ENCODE measurements around the gene ZNF787.
"Not testable (repeated sequence)": the region's sequence is repeated elsewhere in the genome, so short reads cannot be mapped to it uniquely, and the experiment has no call there.

ZNF787 gene

DNA sequence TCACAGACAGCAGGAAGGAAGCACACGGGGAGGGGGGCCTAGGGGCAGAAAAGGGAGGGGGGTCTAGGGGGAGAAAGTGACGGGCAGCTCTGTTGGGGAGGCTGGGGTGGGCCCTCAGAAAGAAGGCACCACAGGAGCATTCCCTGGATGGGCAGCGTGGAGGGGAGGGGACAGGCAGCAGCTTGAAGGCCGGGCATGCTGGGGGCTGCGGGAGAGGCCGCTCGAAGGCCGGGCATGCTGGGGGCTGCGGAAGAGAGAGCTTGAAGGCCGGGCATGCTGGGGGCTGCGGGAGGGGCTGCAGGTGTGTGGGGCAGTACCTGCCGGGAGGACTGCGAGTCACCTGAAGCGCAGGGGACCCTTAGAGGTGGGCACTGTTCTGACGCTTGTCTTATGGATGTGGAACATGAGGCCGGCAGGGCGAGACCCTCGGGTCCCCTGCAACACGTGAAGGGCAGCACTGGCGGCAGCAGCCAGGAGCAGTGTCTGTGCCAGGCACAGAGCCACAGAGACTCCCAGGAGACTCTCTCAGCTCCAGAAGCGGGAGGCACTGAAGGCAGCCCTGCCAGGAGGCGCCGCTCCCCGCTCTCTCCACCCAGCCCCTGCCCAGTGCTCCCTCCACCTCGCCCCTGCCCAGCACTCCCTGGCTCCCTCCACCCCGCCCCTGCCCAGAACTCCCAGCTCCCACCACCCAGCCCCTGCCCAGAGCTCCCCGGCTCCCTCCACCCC lies 13.3 kb downstream of the ZNF787 start:
- in situ Hi-C loops (cut with MboI; ENCODE audit: low sequenced_read_pairs): no loop called here

DNA sequence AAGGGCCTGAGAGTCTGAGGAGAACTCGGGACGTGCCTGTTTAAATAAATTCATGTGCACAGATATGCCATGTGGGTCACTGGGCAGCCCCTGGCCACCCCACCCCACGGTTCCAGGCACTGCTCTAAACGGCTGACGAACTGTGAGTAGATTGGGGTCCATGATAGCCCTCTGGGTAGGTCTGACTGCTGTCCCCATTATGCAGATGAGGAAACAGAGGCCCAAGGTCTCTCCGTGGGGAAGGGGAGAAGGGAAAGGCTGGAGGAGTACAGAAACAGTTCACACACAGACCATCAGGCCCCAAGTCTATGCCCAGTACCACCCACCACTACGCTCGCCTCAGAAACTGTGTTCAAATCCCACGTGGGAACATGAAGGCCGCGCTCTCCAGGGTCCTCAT lies 14.1 kb downstream of the ZNF787 start:
- in situ Hi-C loops (cut with MboI; ENCODE audit: low sequenced_read_pairs): no loop called here

DNA sequence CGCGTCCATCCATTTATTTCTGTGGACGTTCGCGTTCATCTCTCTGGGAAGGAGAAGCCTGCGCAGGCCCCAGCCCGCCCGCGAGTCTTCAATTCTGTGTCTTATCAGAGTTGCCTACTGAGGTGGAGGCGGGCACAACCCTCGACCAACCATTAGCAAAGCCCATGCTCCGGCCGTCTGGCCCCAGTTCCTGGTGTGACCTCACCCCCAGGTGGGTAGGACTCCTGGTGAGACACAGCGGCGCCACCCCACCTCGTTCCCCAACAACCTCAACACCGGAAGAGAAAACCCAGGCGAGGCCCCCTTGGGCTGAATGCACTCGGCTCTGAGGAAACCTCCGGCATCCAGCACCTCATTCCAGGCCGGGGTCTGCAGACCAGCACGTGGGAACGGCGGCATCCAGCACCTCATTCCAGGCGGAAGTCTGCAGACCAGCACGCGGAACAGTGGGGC lies 14.7 kb downstream of the ZNF787 start:
- in situ Hi-C loops (cut with MboI; ENCODE audit: low sequenced_read_pairs): no loop called here

DNA sequence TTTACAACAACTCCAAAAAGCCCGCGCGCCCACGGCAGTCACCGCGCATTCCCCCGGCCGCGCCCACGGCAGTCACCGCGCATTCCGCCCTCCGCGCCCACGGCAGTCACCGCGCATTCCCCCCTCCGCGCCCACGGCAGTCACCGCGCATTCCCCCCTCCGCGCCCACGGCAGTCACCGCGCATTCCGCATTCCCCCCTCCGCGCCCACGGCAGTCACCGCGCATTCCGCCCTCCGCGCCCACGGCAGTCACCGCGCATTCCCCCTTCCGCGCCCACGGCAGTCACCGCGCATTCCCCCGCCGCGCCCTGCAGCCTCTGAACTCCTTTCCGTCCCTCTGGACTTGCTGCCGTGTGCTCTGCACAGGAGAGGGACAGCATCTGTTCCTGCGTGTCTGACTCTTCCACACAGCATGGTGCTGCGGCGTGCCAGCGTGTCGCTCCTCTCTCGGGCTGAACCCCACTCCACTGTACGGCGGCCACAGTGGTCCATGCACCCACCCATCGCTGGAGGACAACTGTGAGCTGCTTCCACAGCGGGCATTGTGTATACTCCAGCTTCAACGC lies 15.2 kb downstream of the ZNF787 start:
- in situ Hi-C loops (cut with MboI; ENCODE audit: low sequenced_read_pairs): not testable (repeated sequence)

DNA sequence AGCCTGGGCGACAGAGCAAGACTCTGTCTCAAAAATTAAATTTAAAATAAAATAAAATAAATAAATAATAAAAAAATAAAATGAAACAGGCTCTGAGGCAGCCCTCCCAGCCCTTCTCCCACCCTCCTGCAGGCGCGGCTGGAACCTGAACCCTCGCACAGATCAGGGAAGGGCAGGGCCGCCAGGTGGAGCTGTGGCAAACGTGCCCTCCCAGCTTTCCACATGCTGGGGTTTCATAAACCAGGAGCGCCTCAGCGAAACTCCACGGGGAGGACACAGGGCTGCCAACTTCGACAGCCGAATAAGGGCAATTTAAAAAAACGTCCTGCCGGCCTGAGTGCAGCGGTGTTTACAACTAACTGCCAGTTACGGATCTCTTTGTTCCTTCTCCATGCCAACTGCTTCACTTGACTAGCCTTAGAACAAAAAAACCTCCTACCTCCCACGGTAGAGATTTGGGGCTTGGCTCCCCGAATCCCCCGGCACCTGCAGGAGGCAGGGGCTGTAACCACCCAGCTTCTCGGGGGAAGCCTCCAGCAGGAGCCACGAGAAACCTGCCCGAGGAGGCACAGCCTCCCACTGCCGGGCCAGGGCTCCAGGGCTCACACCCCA lies 15.9 kb downstream of the ZNF787 start:
- in situ Hi-C loops (cut with MboI; ENCODE audit: low sequenced_read_pairs): no loop called here

DNA sequence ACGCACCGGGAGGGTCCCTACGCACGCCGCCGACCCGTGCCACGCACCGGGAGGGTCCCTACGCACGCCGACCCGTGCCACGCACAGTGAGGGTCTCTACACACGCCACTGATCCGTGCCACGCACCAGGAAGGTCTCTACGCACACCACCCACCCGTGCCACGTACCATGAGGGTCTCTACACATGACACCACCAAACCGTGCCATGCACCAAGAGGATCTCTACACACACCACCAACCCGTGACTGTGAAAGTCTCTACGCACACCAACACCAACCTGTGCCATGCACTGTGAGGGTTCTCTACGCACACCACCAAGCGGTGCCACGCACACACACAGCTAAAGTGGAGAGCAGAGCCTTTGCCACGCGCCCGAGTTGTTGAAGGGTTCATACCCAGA lies 16.7 kb downstream of the ZNF787 start:
- in situ Hi-C loops (cut with MboI; ENCODE audit: low sequenced_read_pairs): no loop called here

DNA sequence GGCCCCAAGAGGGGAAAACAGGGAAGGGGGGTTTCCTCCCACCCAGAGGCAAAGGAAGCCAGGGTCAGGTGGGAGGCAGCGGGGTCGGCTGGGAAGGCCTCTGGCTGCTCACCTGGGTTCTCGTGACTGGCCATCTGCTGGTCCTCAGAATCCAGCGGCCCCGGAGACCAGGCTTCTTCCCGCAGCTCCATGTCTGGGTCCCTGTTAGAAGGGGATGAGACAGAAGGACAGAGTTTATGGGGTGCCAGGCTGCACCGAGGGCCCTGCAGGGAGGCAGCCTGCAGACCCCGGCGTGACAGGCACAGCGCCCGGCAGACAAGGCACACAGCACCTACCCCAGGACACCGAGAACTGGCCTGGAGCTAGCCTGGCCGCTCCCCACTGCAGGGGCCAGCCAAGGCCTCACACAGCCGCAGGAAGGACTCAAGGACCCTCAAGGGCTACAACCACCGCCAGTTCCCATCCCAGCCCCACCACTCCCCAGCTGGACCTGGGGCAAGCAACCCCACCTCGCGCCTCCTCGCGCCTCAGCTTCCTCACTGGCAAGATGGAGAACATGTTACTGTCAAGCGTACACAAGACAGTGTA lies 18.0 kb downstream of the ZNF787 start:
- in situ Hi-C loops (cut with MboI; ENCODE audit: low sequenced_read_pairs): no loop called here

DNA sequence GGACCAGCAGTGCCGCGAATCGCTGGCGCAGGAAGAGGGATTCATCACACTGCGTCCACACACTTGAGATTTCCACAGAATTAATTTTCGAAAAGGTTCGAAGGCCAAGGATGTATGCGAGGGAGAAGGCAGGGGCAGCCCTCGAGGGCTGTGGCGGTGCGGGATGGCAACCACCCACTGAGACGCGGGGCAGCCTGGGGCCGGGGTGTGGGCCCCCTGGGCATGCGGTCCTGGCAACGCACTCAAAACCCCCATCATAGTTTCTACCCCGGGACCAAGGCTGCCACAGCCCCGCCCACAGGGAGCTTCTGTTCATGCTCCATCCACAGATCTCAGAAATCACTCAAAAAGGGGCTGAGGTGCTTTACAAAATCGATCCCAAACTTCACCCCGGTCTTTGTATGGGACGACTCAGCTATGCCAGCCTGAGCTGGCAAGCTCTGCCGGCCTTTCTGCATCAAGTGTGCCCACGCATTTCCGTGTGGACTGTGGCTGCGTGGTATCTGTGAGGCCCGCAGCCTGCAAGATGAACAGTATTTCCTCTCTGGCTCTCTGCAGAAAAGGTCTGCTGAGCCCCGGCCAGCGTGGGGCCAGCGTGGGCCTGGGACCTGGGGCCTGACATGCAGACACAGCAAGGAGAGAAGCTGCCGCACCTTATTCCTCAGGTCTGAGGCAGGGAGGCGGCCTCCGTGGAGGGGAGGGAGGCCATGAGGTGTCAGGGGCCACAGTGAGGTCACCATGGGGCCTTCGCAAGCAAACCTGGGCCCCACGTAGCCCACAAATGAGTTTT lies 19.2 kb downstream of the ZNF787 start:
- in situ Hi-C loops (cut with MboI; ENCODE audit: low sequenced_read_pairs): no loop called here

DNA sequence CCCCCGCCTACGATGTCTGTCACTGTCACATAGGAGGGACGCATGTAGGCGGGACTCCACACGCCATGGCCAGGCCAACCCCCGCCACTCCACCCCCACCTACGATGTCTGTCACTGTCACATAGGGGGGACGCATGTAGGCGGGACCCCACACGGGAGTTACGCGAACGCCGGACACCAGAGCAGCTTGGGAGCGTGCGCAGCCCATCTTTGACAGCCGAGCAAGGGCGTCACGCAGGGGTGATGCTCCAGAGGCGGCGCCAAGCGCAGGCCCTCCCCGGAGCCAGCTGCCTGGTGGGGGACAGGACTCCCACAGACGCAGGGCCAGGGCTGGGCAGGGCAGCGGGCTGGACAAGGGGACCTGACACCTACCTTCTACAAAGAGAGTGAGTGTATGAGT lies 20.0 kb downstream of the ZNF787 start:
- in situ Hi-C loops (cut with MboI; ENCODE audit: low sequenced_read_pairs): no loop called here

DNA sequence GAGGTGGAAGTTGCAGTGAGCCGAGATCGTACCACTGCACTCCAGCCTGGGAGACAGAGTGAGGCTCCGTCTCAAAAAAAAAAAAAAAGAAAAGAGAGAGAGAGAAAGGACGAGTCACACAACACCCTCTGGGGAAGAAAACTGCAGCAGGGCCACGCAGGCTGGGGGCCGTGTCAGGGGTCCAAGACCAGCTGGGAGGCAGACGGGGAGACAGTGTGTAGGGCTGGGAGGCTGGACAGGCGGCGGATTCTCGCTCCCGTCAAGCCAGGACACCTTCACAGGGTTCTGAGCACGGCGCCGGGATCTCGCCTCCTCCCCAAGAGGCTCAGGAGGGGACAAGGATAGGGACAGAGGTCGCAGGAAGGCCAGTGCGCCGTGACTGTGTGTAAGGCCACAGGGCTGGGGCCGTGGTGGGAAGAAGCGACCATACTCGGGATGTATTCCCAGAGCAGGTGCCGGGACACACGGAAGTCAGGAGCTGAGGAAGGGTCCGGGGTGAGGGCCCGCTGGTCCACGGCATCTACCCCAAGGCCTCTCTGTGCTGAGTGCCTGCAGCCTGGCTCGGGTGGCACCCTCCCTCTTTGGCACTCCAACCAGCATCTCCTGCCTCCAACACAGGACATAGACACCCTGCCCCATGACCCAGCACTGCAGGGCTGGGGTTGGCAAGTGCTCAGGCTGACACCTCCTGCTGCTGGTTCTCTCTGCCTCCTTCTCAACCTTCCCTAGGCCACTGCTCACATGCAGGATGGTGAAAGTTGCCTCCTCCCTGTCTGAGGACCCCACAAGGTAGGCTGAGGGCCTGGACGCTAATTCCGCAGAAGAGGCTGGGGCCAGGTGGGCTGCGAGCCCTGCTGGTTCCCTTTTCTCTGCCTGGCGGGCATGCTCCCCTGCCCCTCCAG lies 21.2 kb downstream of the ZNF787 start:
- in situ Hi-C loops (cut with MboI; ENCODE audit: low sequenced_read_pairs): no loop called here

DNA sequence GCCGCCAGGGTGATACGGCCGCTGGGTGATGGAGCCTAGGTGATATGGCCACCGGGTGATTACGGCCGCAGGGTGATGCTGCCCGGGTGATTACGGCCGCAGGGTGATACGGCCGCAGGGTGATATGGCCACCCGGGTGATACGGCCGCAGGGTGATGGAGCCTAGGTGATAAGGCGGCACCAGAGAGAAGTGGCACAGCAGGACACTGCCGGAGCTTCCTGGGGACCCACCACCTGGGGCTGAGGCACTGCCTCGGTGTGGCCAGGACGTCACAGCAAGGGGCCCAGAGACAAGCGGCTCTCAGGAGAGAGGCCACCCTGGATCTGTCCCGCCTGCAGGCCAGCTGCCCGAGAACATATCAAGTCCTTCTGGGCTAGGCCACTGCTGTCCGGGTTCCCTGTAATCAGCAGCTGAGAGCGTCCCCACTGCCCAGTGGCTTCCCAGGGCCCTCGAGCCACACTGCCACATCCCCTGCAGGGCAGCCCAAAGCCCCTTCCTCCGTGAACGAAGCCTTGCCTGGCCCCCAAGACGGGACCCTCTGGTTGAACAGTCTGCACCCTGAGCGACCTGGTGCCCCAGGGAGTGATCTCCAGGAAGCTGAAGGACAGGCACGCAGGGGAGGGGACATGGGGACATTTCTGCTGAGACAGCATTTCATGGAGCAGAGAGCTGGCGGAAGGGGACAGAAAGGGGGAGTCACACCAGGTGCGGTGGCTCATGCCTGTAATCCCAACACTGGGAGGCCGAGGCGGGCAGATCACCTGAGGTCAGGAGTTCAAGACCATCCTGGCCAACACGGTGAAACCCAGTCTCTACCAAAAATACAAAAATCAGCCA lies 22.1 kb downstream of the ZNF787 start:
- in situ Hi-C loops (cut with MboI; ENCODE audit: low sequenced_read_pairs): no loop called here

DNA sequence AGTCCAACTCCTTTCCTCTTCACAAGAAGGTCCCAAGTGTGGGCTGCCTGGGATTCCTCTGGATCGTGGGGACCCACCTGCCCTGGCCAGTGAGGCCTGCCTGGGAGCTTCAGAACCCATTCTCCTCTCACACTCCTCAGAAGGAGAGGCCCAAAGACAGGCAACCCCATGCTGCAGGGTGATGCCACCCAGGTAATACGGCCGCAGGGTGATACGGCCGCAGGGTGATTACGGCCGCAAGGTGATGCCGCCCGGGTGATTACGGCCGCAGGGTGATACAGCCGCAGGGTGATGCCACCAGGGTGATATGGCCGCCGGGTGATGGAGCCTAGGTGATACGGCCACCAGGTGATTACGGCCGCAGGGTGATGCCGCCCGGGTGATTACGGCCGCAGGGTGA lies 22.9 kb downstream of the ZNF787 start:
- in situ Hi-C loops (cut with MboI; ENCODE audit: low sequenced_read_pairs): not testable (repeated sequence)

DNA sequence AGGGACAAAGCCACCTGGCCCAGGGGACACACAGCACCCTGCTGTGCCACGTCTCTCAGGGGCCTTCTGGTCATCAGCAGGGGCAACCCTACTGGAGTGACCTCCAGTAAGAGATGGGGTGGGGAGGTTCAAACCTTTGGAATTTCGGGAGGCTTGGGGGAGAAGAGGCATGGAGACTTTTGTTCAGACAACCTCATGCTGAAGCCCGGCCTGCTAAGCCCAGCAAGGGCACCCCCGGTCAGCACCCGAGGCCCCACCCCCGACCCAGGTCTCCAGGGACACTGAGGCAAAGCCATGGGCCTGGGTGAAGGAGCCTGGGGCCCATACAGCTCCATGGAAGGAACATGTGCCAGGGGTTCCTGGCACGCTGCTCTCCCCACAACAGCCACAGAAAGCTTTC lies 23.3 kb downstream of the ZNF787 start:
- in situ Hi-C loops (cut with MboI; ENCODE audit: low sequenced_read_pairs): no loop called here

DNA sequence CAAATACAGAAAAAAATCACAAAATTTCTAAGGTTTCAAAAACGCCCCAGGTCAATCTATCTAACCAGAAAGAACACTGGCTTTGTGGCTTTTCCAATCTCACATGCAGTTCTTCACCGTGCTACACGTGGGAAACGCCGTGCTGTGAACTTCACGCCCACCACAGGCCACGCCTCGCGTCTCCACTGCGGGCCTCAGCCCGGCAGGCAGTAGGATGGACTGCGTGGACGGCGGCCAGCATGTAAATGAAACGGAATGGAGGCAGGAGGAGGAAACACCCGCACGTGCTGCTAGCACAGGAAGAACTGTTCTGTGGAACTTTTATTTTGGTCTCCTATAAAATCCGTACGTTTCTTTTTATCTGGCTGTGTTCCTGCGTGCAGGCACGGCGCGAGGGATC lies 23.8 kb downstream of the ZNF787 start:
- in situ Hi-C loops (cut with MboI; ENCODE audit: low sequenced_read_pairs): no loop called here

DNA sequence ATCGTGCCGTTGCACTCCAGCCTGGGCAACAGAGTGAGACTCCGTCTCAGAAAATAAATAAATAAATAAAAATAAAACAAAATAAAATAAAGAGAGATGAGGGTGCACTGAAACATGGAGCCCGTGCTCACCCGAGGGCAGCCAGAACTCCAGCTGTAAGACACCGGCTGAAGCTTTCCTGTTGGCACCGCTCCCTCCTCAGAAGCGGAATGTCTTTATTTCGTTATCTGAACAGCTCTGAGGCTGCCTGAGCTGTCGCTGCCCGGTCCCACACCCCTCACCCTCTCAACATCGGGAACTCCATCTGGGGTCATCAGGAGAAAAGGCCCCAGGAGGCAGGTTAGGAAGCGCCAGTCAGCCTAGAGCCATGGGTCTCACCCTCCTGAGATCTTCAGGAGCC lies 24.4 kb downstream of the ZNF787 start:
- in situ Hi-C loops (cut with MboI; ENCODE audit: low sequenced_read_pairs): no loop called here

DNA sequence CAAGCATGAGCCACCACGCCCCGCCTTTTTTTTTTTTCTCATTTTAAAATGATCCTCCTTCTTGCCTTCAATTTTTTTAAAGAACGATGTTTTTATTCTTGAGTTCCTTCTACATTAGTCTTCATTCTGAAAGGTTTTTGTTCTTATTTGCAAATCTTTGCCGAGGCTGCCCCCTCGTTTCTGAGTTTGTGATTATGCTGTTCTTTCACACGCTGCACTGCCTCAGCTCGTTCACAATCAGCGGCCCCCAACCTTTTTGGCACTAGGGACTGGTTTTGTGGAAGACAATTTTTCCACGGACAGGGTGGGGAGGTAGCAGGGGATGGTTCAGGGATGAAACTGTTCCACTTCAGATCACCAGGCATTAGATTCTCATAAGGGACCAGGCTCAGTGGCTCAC lies 26.6 kb downstream of the ZNF787 start:
- in situ Hi-C loops (cut with MboI; ENCODE audit: low sequenced_read_pairs): no loop called here

DNA sequence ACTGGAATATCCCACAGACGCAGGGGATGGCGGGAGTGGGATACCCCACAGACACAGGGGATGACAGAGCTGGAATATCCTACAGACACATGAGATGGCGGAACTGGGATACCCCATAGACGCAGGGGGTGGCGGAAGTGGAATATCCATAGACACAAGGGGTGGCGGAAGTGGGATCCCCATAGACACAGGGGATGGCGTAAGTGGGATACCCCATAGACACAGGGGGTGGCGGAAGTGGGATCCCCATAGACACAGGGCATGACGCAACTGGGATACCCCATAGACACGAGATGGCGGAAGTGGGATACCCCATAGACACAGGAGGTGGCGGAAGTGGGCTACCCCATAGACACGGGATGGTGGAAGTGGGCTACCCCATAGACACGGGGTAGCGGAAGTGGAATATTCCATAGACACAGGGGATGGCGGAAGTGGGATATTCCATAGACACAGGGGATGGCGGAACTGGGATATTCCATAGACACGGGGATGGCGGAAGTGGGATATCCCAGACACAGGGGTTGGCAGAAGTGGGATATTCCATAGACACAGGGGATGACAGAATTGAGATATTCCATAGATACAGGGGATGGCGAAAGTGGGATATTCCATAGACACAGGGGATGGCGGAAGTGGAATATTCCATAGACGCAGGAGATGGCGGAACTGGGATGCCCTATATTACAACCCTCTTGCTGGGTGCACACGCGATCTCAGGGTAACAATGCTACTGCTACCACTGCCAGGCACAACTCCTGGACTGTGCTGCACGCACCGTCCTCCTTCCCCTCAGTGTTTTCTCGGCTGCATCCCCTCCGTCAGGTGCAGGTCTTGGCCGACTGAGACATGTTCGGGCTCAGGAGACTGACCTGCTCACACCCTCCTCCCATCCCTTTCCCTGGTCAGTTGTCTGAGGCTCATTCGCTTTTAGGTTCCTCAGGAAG lies 28.1 kb downstream of the ZNF787 start:
- in situ Hi-C loops (cut with MboI; ENCODE audit: low sequenced_read_pairs): no loop called here
